Left ventricle myocardium inferior (tissue), 1 donor: ENCODE data around the gene GINS2. TPM values are rescaled to one million over a fixed set of nuclear protein-coding genes. Genes with fewer than 3 reads are reported as not detected.

Source experiments
- DNase-seq: peaks from one replicate; pipeline ENCODE4 v3.0.0-alpha.2; 2020
- H3K27ac ChIP-seq: fragments of 200-600 bp; replicated peaks from 2 replicates; pipeline ENCODE4 v1.8.0; 2021
- H3K27me3 ChIP-seq: fragments of 200-600 bp; 2 replicates; pipeline ENCODE4 v1.8.0; 2021; ENCODE audit warnings: low read depth
- H3K36me3 ChIP-seq: fragments of 200-600 bp; 2 replicates; pipeline ENCODE4 v1.8.0; 2021
- H3K4me1 ChIP-seq: fragments of 200-600 bp; 2 replicates; pipeline ENCODE4 v1.8.0; 2021
- H3K4me3 ChIP-seq: fragments of 200-600 bp; 2 replicates; pipeline ENCODE4 v1.8.0; 2021; ENCODE audit warnings: mild to moderate bottlenecking, moderate library complexity
- H3K9me3 ChIP-seq: fragments of 200-600 bp; replicated peaks from 2 replicates; pipeline ENCODE4 v1.8.0; 2021
- CTCF ChIP-seq: fragments of 200-600 bp; IDR thresholded peaks from 2 replicates; pipeline ENCODE4 v1.8.0; 2021; ENCODE audit warnings: antibody characterized with exemption, mild to moderate bottlenecking, borderline replicate concordance
- intact Hi-C: fragments of 100-400 bp; cut with micrococcal nuclease; formaldehyde crosslinking; loops from one replicate; pipeline ENCODE4 v1.11.0; 2022
- total RNA-seq: library from RNA; stranded (reverse); fragmentation: NEBNext Ultra II Directional; extraction: Animal tissue kit (Norgen Biotek cat#: 25700); gene quantifications from one replicate; pipeline ENCODE4 v1.2.1, GENCODE V29; 2021
- donor health status: DM: no; HTN: yes; CAD: no; lungs with severe emphysema.

The GINS2 gene
- total RNA-seq, 1 donor from 2014 or later: 0.44 TPM

GRCh38 chr16:85681255-85681654 is 7.5 kb downstream of the GINS2 start:
- Histone ChIP-seq H3K4me3 (no peak overlapping the region), H3K4me1 (peaks cover 6% of the 10 kb centered on the region), H3K36me3 (no peaks in the 10 kb centered on the region), H3K27ac (no peak overlapping the region), H3K9me3 (no peaks in the 10 kb centered on the region), H3K27me3 (no peaks in the 10 kb centered on the region)
- no peak for DNase-seq
- intact Hi-C loops: no loop called here
- no peak for TF ChIP-seq CTCF

GRCh38 chr16:85680352-85680944 is 8.3 kb downstream of the GINS2 start:
- Histone ChIP-seq H3K27me3 (no peaks in the 10 kb centered on the region), H3K36me3 (no peaks in the 10 kb centered on the region), H3K9me3 (no peaks in the 10 kb centered on the region), H3K4me3 (no peak overlapping the region), H3K27ac (no peak overlapping the region), H3K4me1 (peaks cover 6% of the 10 kb centered on the region)
- TF ChIP-seq CTCF: no peak
- intact Hi-C loops: no loop called here
- no peak for DNase-seq

GRCh38 chr16:85679870-85680269 is 8.9 kb downstream of the GINS2 start:
- Histone ChIP-seq H3K4me3 (no peak overlapping the region), H3K27ac (no peak overlapping the region), H3K4me1 (peaks cover 6% of the 10 kb centered on the region), H3K36me3 (no peaks in the 10 kb centered on the region), H3K27me3 (no peaks in the 10 kb centered on the region), H3K9me3 (no peaks in the 10 kb centered on the region)
- TF ChIP-seq CTCF: no peak
- intact Hi-C loops: no loop called here
- no peak for DNase-seq

- Histone ChIP-seq H3K36me3 (peaks cover 7% of the 10 kb centered on the region), H3K4me1 (peaks cover 17% of the 10 kb centered on the region), H3K4me3 (no peak overlapping the region), H3K27me3 (no peaks in the 10 kb centered on the region), H3K27ac (no peak overlapping the region), H3K9me3 (no peaks in the 10 kb centered on the region)
- intact Hi-C loops: no loop called here
- DNase-seq: no peak
- no peak for TF ChIP-seq CTCF
These were observed 9.9 kb downstream of the GINS2 start for GRCh38 chr16:85678821-85679220.

- DNase-seq: no peak
- no peak overlapping the region for H3K4me3 ChIP-seq
- no peak overlapping the region for H3K27ac ChIP-seq
- intact Hi-C loops: no loop called here
- H3K27me3 ChIP-seq: no peaks in the 10 kb centered on the region
- peaks cover 22% of the 10 kb centered on the region for H3K4me1 ChIP-seq
- no peak for TF ChIP-seq CTCF
- no peaks in the 10 kb centered on the region for H3K9me3 ChIP-seq
- H3K36me3 ChIP-seq: peaks cover 7% of the 10 kb centered on the region
These were observed 10.7 kb downstream of the GINS2 start for GRCh38 chr16:85678016-85678415.
